GM19395 (cell line): ENCODE data around the gene CD2AP.
"Not testable (repeated sequence)": the region's sequence is repeated elsewhere in the genome, so short reads cannot be mapped to it uniquely, and the experiment has no call there.

Source experiments
- ATAC-seq: cut with Tn5 transposase; IDR thresholded peaks from one replicate; pipeline ENCODE4 v1.9.1; 2021; ENCODE audit warnings: mild to moderate bottlenecking, moderate library complexity; ENCODE audit not compliant: unreplicated experiment

Gene CD2AP

GRCh38 chr6:47457370-47457769 is 20.2 kb upstream of the CD2AP start:
- ATAC-seq = no peak

GRCh38 chr6:47464052-47464451 is 13.5 kb upstream of the CD2AP start:
- ATAC-seq = no peak

- no peak for ATAC-seq
Observed at GRCh38 chr6:47465117-47465516, 12.5 kb upstream of the CD2AP start.

- ATAC-seq = no peak
Observed at GRCh38 chr6:47471911-47472310, 5.7 kb upstream of the CD2AP start.

GRCh38 chr6:47473791-47474346 is 3.7 kb upstream of the CD2AP start:
- ATAC-seq = no peak

GRCh38 chr6:47475319-47475816 is 2.2 kb upstream of the CD2AP start:
- ATAC-seq = no peak

GRCh38 chr6:47476781-47477496 is 650 bp upstream of the CD2AP start:
- ATAC-seq = no peak

GRCh38 chr6:47478233-47479139 is 897 bp downstream of the CD2AP start:
- peak; percentile 42 for ATAC-seq

- ATAC-seq = no peak
Observed at GRCh38 chr6:47479140-47479508, 1.5 kb downstream of the CD2AP start.

GRCh38 chr6:47479874-47480273 is 2.3 kb downstream of the CD2AP start:
- no peak for ATAC-seq

GRCh38 chr6:47481213-47481612 is 3.6 kb downstream of the CD2AP start:
- not testable (repeated sequence) for ATAC-seq

- no peak for ATAC-seq
Observed at GRCh38 chr6:47481806-47482205, 4.2 kb downstream of the CD2AP start.

GRCh38 chr6:47483516-47483852 is 5.9 kb downstream of the CD2AP start:
- peak; percentile 29 for ATAC-seq

- ATAC-seq = peak; percentile 76
Observed at GRCh38 chr6:47483853-47484546, 6.4 kb downstream of the CD2AP start.

GRCh38 chr6:47484616-47485015 is 7.0 kb downstream of the CD2AP start:
- no peak for ATAC-seq

GRCh38 chr6:47485083-47485482 is 7.5 kb downstream of the CD2AP start:
- ATAC-seq = no peak

GRCh38 chr6:47485491-47486135 is 8.0 kb downstream of the CD2AP start:
- no peak for ATAC-seq

- no peak for ATAC-seq
Observed at GRCh38 chr6:47489995-47490394, 12.4 kb downstream of the CD2AP start.

- no peak for ATAC-seq
Observed at GRCh38 chr6:47490676-47491075, 13.1 kb downstream of the CD2AP start.

- no peak for ATAC-seq
Observed at GRCh38 chr6:47492355-47492754, 14.8 kb downstream of the CD2AP start.

GRCh38 chr6:47495207-47495606 is 17.6 kb downstream of the CD2AP start:
- no peak for ATAC-seq
